Activated naive CD8-positive, alpha-beta T cell treated with anti-CD3 and anti-CD28 coated beads, Interleukin-2, amount 50 U/mL, for 24 hours (primary cell): ENCODE measurements around the gene CD28.
"Not testable (repeated sequence)": the region's sequence is repeated elsewhere in the genome, so short reads cannot be mapped to it uniquely, and the experiment has no call there.

ENCODE experiments used
- ATAC-seq: fragments of 150-1000 bp; cut with Tn5 transposase; one replicate; pipeline ENCODE4 v1.10.0; 2021
- DNase-seq: peaks from one replicate; pipeline ENCODE4 v3.0.0; 2021
- H3K27ac Mint-ChIP-seq: one replicate; pipeline ENCODE4 v1.8.0; 2021; ENCODE audit warnings: mild to moderate bottlenecking, mixed read lengths
- H3K27me3 Mint-ChIP-seq: one replicate; pipeline ENCODE4 v1.8.0; 2021; ENCODE audit warnings: mixed read lengths
- H3K36me3 Mint-ChIP-seq: one replicate; pipeline ENCODE4 v1.8.0; 2021; ENCODE audit warnings: low read depth, mixed read lengths
- H3K4me1 Mint-ChIP-seq: one replicate; pipeline ENCODE4 v1.8.0; 2021; ENCODE audit warnings: mixed read lengths
- H3K4me3 Mint-ChIP-seq: one replicate; pipeline ENCODE4 v1.8.0; 2021; ENCODE audit warnings: mild to moderate bottlenecking, moderate library complexity, mixed read lengths
- H3K9me3 Mint-ChIP-seq: one replicate; pipeline ENCODE4 v1.8.0; 2021; ENCODE audit warnings: mixed read lengths

CD28 gene

DNA sequence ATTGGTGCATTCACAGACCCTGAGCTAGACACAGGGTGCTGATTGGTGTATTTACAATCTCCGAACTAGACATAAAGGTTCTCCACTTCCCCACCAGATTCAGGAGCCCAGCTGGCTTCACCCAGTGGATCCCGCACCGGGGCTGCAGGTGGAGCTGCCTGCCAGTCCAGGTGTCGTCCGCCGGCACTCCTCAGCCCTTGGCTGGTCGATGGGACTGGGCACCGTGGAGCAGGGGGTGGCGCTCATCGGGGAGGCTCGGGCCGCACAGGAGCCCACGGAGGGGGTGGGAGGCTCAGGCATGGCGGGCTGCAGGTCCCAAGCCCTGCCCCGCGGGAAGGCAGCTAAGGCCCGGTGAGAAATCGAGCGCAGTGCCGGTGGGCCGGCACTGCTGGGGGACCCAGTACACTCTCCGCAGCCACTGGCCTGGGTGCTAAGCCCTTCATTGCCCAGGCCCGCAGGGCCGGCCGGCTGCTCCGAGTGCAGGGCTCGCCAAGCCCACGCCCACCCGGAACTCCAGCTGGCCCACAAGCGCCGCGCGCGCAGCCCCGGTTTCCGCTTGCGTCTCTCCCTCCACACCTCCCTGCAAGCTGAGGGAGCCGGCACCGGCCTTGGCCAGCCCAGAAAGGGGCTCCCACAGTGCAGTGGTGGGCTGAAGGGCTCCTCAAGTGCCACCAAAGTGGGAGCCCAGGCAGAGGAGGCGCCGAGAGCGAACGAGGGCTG is 79.1 kb downstream of the CD28 start:
- not testable (repeated sequence) for H3K27me3 Mint-ChIP-seq, H3K36me3 Mint-ChIP-seq, H3K9me3 Mint-ChIP-seq, DNase-seq, H3K27ac Mint-ChIP-seq, H3K4me3 Mint-ChIP-seq, ATAC-seq
- peaks cover 29% of the 10 kb centered on the region for H3K4me1 Mint-ChIP-seq

- H3K27me3 Mint-ChIP-seq, result no peaks in the 10 kb centered on the region
- no peak overlapping the region for H3K27ac Mint-ChIP-seq
- ATAC-seq (no peak), DNase-seq (no peak)
- H3K36me3 Mint-ChIP-seq, result no peaks in the 10 kb centered on the region
- no peak overlapping the region for H3K4me3 Mint-ChIP-seq
- H3K4me1 Mint-ChIP-seq, result peaks cover 21% of the 10 kb centered on the region
- H3K9me3 Mint-ChIP-seq, result no peaks in the 10 kb centered on the region
These were observed 80.3 kb downstream of the CD28 start for GRCh38 chr2:203786549-203787351.

DNA sequence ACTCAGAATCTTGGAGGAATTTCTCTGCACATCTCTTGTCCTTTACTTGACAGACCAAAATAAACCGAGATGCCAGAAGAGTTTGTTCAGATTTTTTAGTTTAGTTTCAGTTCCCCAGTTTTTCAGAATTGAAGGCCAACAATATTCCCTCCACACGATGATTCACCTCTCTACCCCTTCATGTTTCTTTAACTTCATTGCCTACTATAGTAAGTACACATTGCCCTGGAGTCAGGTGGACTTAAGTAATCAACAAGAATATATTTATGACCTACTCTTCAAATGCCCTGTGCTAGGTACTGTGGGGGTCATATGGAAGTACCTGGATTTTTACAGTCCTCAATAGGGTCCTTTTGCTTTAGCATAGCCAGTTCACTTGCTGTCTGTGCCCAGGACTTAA is 81.5 kb downstream of the CD28 start:
- no peaks in the 10 kb centered on the region for H3K36me3 Mint-ChIP-seq
- H3K27me3 Mint-ChIP-seq, result no peaks in the 10 kb centered on the region
- DNase-seq, result no peak
- peaks cover 9% of the 10 kb centered on the region for H3K4me1 Mint-ChIP-seq
- H3K4me3 Mint-ChIP-seq, result no peak overlapping the region
- ATAC-seq, result no peak
- no peak overlapping the region for H3K27ac Mint-ChIP-seq
- H3K9me3 Mint-ChIP-seq, result no peaks in the 10 kb centered on the region
